Mucosa of descending colon (tissue), 3 donors: ENCODE data around the gene FITM2. TPM values are rescaled to one million over a fixed set of nuclear protein-coding genes. Genes with fewer than 3 reads are reported as not detected.
"Not testable (repeated sequence)": the region's sequence is repeated elsewhere in the genome, so short reads cannot be mapped to it uniquely, and the experiment has no call there.

ENCODE experiments used
- ATAC-seq: fragments of 200-7000 bp; cut with Tn5 transposase; one replicate; pipeline ENCODE4 v1.9.1; 2020; ENCODE audit warnings: mild to moderate bottlenecking, moderate library complexity
- DNase-seq, 3 donors: peaks; one replicate each; pipeline ENCODE4 v3.0.0-alpha.2; 2020
- H3K36me3 ChIP-seq: fragments of 200-600 bp; one replicate; pipeline ENCODE4 v1.8.0; 2021; ENCODE audit warnings: low read depth, mild to moderate bottlenecking
- H3K4me1 ChIP-seq: fragments of 200-600 bp; one replicate; pipeline ENCODE4 v1.8.0; 2021; ENCODE audit warnings: low read depth, mild to moderate bottlenecking
- H3K4me3 ChIP-seq: fragments of 200-600 bp; one replicate; pipeline ENCODE4 v1.8.0; 2021; ENCODE audit warnings: mild to moderate bottlenecking
- H3K9me3 ChIP-seq: fragments of 200-600 bp; one replicate; pipeline ENCODE4 v1.8.0; 2021; ENCODE audit warnings: mild to moderate bottlenecking
- intact Hi-C, 2 donors: fragments of 100-400 bp; cut with DNase I in 1 of 2; cut with micrococcal nuclease in 1 of 2; formaldehyde crosslinking; loops; one replicate each; pipeline versions ENCODE4 v1.11.0 to v1.11.1; 2022; cut with DNase I, micrococcal nuclease
- total RNA-seq, 3 donors: library from RNA; stranded (reverse); fragmentation: NEBNext Ultra II Directional in 2 of 3; extraction: Animal tissue kit (Norgen Biotek cat#: 25700) in 2 of 3; gene quantifications; one replicate each; pipeline versions ENCODE4 v1.2.1 to v1.2.4, GENCODE V29; 2021 to 2023
- TF ChIP-seq, protein P1 (sequence below): fragments of 200-600 bp; IDR thresholded peaks from one replicate; pipeline ENCODE4 v1.8.0; 2022; ENCODE audit warnings: antibody characterized with exemption, mild to moderate bottlenecking
- donor health status: DM: no; HTN: no; CAD: no; lungs with moderate emphysema.
- donor health status: DM: no; HTN: no; CAD: no.
- donor health status: DM: no; HTN: yes; CAD: no.

FITM2 gene
- total RNA-seq, 3 donors from 2014 or later: 10.9 to 12.6 (median 10.9) TPM

DNA sequence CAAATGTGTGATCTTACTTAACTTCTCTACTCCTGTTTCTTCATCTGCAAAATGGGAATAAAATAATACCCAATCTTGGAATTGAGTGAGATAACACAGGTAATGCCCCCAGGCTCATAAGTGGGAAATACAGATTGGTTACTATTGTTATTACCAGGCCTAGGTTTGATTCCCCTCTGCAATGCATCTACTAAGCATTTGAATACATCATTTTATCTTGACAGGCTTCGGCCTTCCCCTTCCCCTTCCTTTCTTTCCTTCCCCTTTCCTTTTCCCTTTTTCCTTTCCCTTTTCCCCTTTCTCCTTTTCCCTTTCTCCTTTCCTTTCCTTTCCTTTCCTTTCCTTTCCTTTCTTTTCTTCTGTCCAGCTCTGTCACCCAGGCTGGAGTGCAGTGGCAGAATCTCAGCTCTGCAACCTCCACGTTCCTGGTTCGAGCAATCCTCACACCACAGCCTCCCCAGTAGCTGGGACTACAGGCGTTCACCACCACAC is 37.2 kb upstream of the FITM2 start:
- DNase-seq (no peak), ATAC-seq (no peak)
- intact Hi-C loops: no loop called here
- H3K4me3 ChIP-seq: no peak overlapping the region
- TF ChIP-seq, protein P1, sequence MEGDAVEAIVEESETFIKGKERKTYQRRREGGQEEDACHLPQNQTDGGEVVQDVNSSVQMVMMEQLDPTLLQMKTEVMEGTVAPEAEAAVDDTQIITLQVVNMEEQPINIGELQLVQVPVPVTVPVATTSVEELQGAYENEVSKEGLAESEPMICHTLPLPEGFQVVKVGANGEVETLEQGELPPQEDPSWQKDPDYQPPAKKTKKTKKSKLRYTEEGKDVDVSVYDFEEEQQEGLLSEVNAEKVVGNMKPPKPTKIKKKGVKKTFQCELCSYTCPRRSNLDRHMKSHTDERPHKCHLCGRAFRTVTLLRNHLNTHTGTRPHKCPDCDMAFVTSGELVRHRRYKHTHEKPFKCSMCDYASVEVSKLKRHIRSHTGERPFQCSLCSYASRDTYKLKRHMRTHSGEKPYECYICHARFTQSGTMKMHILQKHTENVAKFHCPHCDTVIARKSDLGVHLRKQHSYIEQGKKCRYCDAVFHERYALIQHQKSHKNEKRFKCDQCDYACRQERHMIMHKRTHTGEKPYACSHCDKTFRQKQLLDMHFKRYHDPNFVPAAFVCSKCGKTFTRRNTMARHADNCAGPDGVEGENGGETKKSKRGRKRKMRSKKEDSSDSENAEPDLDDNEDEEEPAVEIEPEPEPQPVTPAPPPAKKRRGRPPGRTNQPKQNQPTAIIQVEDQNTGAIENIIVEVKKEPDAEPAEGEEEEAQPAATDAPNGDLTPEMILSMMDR: no peak
- H3K9me3 ChIP-seq: no peaks in the 10 kb centered on the region
- H3K4me1 ChIP-seq: peaks cover 11% of the 10 kb centered on the region
- H3K36me3 ChIP-seq: no peaks in the 10 kb centered on the region

DNA sequence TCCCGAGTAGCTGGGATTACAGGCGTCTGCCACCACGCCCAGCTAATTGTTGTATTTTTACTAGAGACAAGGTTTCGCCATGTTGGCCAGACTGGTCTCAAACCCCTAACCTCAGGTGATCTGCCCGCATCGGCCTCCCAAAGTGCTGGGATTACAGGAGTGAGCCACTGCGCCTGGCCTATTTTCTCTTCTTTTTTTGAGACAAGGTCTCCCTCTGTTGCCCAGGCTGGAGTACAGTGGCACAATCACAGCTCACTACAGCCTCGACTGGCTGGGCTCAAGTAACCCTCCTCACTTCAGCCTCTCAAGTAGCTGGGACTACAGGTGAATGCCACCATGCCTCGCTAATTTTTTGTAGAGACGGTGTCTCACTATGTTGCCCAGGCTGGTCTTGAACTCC is 34.9 kb upstream of the FITM2 start:
- ATAC-seq, intact Hi-C loops: not testable (repeated sequence)

DNA sequence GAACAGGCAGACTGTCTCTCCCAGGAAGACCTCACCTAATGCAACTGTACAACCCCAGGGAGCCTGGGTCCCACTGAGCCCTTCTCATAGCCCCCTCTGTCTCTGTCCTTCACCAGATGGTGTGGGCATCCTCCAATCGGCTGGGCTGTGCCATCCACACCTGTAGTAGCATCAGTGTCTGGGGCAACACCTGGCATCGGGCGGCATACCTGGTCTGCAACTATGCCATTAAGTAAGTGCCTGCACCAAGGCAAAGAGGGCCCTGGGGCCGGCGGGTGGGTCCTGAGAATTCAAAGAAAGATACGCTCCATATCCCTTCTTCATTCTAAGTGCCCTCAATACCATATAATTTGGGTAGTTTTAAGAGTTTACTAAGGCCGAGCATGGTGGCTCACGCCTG is 34.1 kb upstream of the FITM2 start:
- Histone ChIP-seq H3K4me3 (no peak overlapping the region), H3K4me1 (peaks cover 6% of the 10 kb centered on the region), H3K9me3 (no peaks in the 10 kb centered on the region), H3K36me3 (no peaks in the 10 kb centered on the region)
- intact Hi-C loops: no loop called here
- DNase-seq: no peak
- TF ChIP-seq, protein P1: no peak
- ATAC-seq: peak; percentile 54

More for the DNA sequence above, 34.9 kb upstream of the FITM2 start:
- not testable (repeated sequence) for H3K4me3 ChIP-seq, H3K4me1 ChIP-seq, DNase-seq, H3K36me3 ChIP-seq, H3K9me3 ChIP-seq

DNA sequence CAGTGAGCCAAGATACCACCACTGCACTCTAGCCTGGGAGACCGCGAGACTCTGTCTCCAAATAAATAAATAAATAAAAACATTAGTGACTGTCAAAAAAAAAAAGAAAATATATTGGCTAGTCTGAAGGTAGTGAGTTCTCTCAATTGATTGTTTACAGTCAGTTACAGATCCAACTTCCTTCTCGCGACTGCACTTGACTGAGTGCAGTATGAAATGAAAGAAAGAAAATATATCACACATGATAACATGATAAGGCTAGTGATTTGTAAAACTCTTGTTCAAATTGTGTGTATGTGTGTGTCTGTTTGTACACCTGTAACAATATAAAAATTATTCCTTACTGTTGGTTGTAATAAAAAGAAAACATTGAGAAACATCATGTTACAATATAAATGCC is 33.7 kb upstream of the FITM2 start:
- ATAC-seq: peak; percentile 55
- TF ChIP-seq, protein P1: no peak
- Histone ChIP-seq H3K9me3 (no peaks in the 10 kb centered on the region), H3K4me3 (no peak overlapping the region), H3K36me3 (no peaks in the 10 kb centered on the region), H3K4me1 (peaks cover 6% of the 10 kb centered on the region)
- intact Hi-C loops: no loop called here
- no peak for DNase-seq

DNA sequence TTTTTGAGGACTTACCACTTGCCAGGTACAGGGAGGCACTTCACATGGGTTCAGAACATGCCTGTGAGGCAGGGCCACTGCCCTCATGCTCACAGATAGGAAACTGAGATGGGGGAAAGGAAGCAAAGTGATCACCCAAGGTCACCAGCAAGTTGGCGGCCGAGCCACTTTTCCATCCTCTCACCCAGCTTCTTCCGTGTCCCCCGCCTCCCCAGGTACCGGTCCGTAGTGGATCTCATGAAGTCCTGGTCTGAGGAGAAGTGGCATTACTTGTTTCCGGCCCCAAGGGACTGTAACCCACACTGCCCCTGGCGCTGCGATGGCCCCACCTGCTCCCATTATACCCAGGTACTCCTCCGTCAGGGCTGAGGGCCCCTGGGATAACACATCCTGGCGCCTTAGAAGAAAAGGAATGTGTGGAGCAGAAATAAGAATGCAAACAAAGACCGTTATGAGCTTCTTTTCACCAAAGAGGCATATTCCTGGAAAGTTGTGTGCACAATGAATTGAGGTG is 32.2 kb upstream of the FITM2 start:
- no peak for DNase-seq
- Histone ChIP-seq H3K4me3 (no peak overlapping the region), H3K36me3 (no peaks in the 10 kb centered on the region), H3K4me1 (peaks cover 6% of the 10 kb centered on the region), H3K9me3 (no peaks in the 10 kb centered on the region)
- intact Hi-C loops: no loop called here
- TF ChIP-seq, protein P1: no peak
- no peak for ATAC-seq

DNA sequence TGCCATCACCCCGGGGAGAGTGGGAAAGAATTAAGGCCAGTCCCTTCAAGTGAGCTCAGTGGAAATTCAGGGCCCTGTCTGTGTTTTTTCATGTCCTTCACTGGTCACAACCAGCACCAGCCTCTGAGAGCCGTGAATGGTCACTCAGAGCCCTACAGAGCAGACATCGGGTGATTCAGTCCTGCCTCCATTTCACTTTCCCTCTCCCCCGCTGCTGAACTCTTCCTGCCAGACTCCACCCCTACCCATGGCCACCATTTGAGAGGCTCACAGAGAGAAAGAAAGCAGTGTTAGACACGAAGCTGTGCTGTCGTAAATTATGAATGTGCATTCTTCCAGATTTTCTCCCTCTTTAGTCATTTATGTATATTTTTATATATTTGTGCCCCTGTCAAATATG is 31.2 kb upstream of the FITM2 start:
- intact Hi-C loops: no loop called here
- DNase-seq: no peak
- no peak for ATAC-seq

More for the DNA sequence above, 31.2 kb upstream of the FITM2 start:
- Histone ChIP-seq H3K4me1 (peaks cover 6% of the 10 kb centered on the region), H3K36me3 (no peaks in the 10 kb centered on the region), H3K4me3 (no peak overlapping the region), H3K9me3 (no peaks in the 10 kb centered on the region)
- TF ChIP-seq, protein P1: no peak
